GM21717 (cell line): ENCODE results near the gene LEKR1.
"Not testable (repeated sequence)": the region's sequence is repeated elsewhere in the genome, so short reads cannot be mapped to it uniquely, and the experiment has no call there.

Experiments
- ATAC-seq: cut with Tn5 transposase; IDR thresholded peaks from one replicate; pipeline ENCODE4 v1.9.1; 2021; ENCODE audit warnings: mild to moderate bottlenecking, moderate library complexity; ENCODE audit not compliant: unreplicated experiment

The LEKR1 gene

GRCh38 chr3:156897851-156898250 lies 71.7 kb downstream of the LEKR1 start:
- ATAC-seq = not testable (repeated sequence)

GRCh38 chr3:156898296-156898880 lies 72.2 kb downstream of the LEKR1 start:
- no peak for ATAC-seq

DNA sequence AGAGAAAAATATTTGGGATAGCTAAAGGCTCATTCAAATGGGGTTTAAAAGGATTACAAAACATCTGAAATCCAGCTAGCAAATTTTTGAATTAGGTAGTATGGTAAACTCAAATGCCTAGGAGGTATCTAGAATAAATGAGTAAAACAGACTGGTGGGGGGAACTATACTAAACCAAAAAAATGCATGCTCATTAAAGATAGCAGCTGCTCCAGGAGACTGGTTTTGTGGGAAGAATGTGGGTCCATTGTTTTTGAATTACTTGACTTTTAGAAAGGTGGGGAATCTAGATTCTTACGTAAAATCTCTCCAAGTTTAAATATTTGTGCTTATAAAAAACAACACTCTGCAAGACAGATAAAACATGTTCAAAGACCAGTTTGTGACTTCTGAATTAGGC lies 73.8 kb downstream of the LEKR1 start:
- no peak for ATAC-seq

GRCh38 chr3:156902916-156903315 lies 76.8 kb downstream of the LEKR1 start:
- ATAC-seq = no peak

DNA sequence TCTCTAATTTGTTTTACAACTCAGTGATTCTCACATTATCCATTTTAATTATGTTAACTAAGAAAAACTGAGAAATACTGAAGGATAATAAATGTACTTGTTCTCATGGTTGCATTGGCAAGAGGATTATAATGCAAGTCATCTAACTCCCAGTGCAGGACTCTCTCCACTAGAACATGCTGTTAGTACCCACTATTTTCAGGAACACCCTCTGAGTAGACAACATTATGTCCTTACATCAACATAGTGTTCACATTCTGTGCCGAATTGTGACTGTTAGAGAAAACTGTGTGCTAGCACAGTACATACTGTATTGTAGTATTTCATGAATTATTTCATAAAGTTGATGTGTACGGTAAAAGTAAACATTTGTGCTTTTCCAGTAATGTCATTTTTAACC lies 80.1 kb downstream of the LEKR1 start:
- ATAC-seq = no peak

DNA sequence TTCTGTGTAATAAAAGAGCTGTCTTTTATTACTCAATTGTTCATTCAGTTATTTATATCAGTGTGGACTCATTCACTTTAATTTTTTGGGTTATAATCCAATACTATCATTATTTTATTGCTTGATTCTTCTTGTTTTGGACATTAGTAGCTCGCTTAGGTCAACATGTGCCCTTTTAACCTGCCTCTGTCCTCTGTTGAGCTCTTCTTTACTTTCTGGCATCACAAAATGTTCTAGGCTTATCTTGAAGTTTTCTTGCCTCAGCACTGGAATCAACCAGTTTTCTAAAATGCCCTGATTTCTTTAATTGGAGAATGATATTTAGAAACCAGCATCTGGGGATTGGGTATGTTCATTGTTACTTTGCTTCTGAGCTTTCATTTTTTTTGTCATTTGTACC lies 82.2 kb downstream of the LEKR1 start:
- no peak for ATAC-seq

DNA sequence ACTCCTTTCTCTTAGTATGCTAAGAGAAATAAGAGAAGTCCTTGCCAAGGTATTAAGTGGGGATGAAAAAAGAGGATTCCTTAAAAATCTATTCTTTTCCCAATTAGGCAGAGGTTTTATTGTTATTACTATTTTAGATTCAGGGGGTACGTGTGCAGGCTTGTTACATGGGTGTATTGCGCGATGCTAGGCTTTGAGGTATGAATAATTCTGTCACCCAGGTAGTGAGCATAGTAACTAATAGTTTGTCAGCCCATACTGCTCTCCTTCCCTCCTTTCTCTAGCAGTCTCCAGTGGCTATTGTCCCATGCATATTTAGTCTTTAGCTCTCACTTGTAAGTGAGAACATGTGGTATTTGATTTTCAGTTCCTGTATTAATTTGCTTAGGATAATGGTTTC lies 83.9 kb downstream of the LEKR1 start:
- ATAC-seq = no peak

DNA sequence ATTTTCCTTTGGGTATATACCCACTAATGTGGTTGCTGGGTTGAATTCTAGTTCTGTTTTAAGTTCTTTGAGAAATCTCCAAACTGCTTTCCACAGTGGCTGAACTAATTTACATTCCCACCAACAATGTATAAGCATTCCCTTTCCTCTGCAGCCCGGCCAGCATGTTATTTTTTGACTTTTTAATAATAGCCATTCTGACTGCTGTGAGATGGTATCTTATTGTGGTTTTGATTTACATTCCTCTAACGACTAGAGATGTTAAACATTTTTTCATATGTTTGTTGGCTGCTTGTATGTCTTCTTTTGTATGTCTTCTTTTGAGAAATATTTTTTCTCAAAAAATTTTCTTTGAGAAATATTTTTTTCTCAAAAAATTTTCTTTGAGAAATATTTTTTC lies 84.7 kb downstream of the LEKR1 start:
- ATAC-seq = not testable (repeated sequence)

DNA sequence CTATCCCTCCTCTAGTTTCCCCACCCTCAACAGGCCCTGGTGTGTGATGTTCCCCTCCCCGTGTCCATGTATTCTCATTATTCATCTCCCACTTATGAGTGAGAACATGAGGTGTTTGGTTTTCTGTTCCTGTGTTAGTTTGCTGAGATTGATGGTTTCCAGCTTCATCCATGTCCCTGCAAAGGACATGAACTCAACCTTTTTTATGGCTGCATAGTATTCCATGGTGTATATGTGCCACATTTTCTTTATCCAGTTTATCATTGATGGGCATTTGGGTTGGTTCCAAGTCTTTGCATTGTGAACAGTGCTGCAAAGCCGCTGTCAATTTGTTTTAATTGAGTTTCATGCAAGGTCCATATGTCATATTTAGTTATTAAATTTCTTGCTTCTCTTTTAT lies 88.1 kb downstream of the LEKR1 start:
- ATAC-seq = not testable (repeated sequence)

DNA sequence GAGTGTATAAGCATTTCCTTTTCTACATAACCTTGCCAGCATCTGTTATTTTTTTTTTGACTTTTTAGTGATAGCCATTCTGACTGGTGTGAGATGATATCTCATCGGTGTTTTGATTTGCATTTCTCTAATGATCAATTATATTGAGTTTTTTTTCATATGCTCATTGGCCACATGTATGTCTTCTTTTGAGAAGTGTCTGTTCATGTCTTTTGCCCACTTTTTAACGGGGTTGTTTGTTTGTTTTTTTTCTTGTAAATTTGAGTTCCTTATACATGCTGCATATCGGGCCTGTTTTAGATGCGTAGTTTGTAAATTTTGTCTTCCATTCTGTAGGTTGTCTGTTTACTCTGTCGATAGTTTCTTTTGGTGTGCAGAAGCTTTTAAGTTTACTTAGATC lies 89.2 kb downstream of the LEKR1 start:
- no peak for ATAC-seq

DNA sequence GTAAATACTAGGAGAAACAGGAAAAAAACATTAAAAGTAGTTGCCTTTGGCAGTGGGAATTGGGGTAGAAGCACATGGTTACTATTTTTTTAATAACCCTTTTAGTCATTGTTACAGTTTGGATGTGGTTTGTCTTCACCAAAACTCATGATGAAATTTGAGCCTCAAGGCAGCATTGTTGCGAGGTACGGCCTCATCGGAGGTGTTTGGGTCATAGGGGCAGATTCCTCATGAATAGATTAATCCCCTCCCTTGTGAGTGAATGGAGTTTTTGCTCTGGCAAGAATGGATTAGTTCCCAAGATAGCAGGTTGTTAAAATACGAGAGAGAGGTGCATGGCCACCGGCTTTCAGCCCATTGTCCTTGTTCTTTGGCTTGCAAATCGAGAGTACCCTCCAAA lies 92.6 kb downstream of the LEKR1 start:
- no peak for ATAC-seq

- ATAC-seq = no peak
Observed at GRCh38 chr3:156919818-156920217, 93.7 kb downstream of the LEKR1 start.

- ATAC-seq = no peak
Observed at GRCh38 chr3:156920399-156920798, 94.2 kb downstream of the LEKR1 start.

DNA sequence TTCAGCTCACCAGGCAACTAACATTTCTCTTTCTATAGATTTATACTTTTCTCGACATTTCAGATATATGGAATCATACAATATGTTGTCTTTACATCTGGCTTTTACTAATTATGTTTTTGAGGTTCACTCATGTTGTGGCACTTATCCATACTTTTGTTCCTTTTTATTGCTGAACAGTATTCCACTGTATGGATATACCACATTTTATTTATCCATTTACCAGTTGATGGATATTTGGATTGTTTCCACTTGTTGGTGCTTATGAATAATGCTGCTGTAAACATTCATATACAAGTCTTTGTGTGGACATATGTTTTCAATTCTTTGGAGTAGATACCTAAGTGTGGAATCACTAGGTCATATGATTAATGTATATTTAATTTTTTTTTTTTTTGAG lies 97.2 kb downstream of the LEKR1 start:
- ATAC-seq = no peak

DNA sequence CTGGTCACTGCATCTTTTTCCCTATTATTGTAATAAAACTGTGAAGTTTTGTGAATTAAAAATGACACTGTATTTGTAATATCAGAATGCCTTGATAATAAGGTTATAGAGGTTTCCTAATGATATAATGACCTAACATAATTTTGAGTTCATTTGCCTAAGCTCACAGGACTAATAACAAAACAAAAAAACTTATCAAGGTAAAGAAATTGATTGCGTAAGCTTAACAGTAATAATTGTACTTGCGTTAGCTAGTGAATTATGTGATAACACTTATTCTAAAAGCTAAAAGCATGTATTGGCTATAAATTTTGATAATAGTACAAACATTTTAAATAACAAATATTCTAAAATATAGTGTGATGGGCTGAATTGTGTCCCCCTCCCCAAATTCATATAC lies 112.6 kb downstream of the LEKR1 start:
- no peak for ATAC-seq

DNA sequence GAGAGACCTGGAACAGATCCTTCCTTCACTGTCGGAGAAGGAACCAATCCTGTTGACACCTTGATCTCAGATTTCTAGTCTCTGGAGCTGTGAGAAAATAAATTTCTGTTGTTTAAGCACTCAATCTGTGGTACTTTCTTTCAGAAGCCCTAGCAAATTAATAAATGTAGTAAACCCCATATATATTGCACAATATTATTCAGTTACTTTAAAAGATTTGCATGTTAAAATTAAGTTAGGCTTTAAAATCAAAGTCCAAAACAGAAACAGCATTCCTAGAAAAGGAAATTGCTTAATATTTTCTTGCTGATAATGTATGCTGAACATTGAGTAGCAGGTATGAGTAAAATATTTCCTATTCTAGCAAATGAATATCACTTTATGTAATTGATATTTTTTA lies 113.2 kb downstream of the LEKR1 start:
- no peak for ATAC-seq

DNA sequence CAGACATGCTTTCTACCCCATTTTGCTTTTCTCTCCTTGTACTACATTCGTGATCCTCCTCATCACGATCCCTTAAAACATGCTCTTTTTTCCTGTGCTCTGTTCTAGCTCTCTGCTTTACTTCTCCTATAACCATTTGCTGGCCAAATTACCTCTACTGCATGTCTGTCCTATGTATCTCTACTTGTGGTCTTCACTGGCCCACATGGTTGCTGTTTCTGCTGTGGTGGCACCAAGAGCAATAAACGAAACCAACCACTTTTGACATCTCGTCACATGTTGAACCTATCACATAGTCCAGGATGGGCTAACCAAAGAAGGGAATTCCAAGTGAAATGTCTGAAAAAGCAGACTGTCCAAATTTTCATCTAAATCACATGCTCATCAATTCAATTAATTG lies 115.2 kb downstream of the LEKR1 start:
- ATAC-seq = no peak

- ATAC-seq = no peak
Observed at GRCh38 chr3:156948402-156949210, 122.5 kb downstream of the LEKR1 start.

- ATAC-seq = no peak
Observed at GRCh38 chr3:156952011-156952410, 125.9 kb downstream of the LEKR1 start.

DNA sequence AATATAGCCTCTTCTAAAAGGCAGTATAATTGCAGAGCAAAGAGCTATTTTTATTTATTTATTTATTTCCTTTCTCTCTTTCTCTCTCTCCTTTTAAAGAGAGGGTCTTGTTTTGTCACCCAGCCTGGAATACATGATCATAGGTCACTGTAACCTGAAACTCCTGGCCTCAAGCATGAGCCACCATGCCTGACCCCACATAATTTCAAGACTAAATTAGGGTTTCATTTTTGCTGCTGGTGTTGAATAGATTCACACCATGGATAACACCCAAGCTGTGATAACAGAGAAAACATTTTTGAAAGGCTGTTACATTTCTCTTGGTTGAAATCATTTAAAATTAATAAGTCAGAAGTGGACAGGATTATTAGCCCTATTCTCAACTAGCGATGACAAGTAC lies 131.6 kb downstream of the LEKR1 start:
- ATAC-seq = no peak

DNA sequence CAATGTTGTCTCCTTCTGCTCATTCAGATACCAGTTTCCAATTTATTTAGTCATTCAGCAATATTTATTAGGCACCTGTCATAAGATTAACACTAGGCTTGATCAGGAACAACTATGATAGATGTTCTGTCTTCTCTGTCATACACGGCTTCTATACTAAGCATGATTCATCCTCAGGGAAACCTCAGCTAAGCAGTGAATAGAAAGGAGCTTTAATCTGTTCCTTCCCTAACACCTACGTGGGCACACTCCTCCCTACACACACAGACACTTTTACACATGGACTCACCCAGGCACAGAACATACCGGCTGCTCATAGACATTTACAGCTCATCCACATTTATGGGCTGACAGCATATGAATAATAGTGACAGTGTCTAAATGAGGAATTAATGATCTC lies 136.9 kb downstream of the LEKR1 start:
- no peak for ATAC-seq

- no peak for ATAC-seq
Observed at GRCh38 chr3:156964577-156964976, 138.4 kb downstream of the LEKR1 start.

DNA sequence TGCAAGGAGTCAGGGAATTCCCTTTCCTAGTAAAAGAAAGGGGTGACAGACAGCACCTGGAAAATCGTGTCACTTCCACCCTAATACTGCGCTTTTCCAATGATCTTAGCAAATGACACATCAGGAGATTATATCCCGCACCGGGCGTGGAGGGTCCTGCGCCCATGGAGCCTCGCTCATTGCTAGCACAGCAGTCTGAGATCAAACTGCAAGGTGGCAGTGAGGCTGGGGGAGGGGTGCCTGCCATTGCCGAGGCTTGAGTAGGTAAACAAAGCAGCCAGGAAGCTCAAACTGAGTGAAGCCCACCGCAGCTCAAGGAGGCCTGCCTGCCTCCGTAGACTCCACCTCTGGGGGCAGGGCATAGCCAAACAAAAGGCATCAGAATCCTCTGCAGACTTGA lies 140.2 kb downstream of the LEKR1 start:
- not testable (repeated sequence) for ATAC-seq
